HEK293 (cell line): Measurements from ENCODE around the gene SYPL2.

ENCODE experiments used
- CTCF ChIA-PET: fragments of 350-600 bp; formaldehyde crosslinking; extraction: SDS; loops from one replicate; lab custom pipeline; 2021; ENCODE audit warnings: antibody characterized with exemption; lab: Yijun Ruan, JAX
- POLR2A ChIA-PET: fragments of 300-600 bp; formaldehyde crosslinking; extraction: SDS; loops from one replicate; lab custom pipeline; 2020; ENCODE audit warnings: antibody characterized with exemption, inconsistent platforms; lab: Yijun Ruan, JAX
- H3K27ac ChIP-seq: fragments of 200-500 bp; sonication (Bioruptor generic); 2 replicates; pipeline ENCODE4 v1.5.1; 2014; ENCODE audit warnings: low read depth, low read length, control low read depth, inconsistent platforms; ENCODE audit errors: extremely low read depth
- H3K36me3 ChIP-seq, 2 experiments: fragments of 200-500 bp in 1 of 2; sonication (Bioruptor generic) in 1 of 2; 1 replicate in 1 of 2; 2 replicates in 1 of 2; pipeline ENCODE4 v1.5.1; 2014 to 2017; ENCODE audit warnings: inconsistent platforms in 2 of 2, low read length in 2 of 2; ENCODE audit not compliant: control insufficient read depth in 2 of 2, insufficient read depth in 1 of 2
- H3K4me1 ChIP-seq: fragments of 200-500 bp; sonication (Bioruptor generic); 2 replicates; pipeline ENCODE4 v1.5.1; 2014; ENCODE audit warnings: mild to moderate bottlenecking, low read length, inconsistent platforms; ENCODE audit not compliant: control insufficient read depth, insufficient read depth
- H3K4me3 ChIP-seq: 2 replicates; pipeline ENCODE4 v1.5.1; 2011; ENCODE audit warnings: low read depth, mild to moderate bottlenecking, control low read depth, low read length, moderate library complexity
- H3K9me3 ChIP-seq: fragments of 200-500 bp; sonication (Bioruptor generic); 2 replicates; pipeline ENCODE4 v1.5.1; 2014; ENCODE audit warnings: low read depth, low read length, inconsistent platforms; ENCODE audit not compliant: control insufficient read depth, insufficient read depth
- GLIS2 ChIP-seq: fragments of 450-650 bp; formaldehyde crosslinking; IDR thresholded peaks from 2 replicates; pipeline ENCODE4 v1.5.1; 2016; ENCODE audit warnings: missing biosample characterization, missing genetic modification characterization
- ZFHX2 ChIP-seq: fragments of 450-650 bp; formaldehyde crosslinking; conservative IDR thresholded peaks from 2 replicates; pipeline ENCODE4 v1.5.1; 2016; ENCODE audit warnings: missing biosample characterization, missing genetic modification characterization
- ZNF157 ChIP-seq: fragments of 450-650 bp; formaldehyde crosslinking; IDR thresholded peaks from 2 replicates; pipeline ENCODE4 v1.5.1; 2016; ENCODE audit warnings: missing biosample characterization, missing genetic modification characterization
- ZNF23 ChIP-seq: fragments of 450-650 bp; formaldehyde crosslinking; IDR thresholded peaks from 2 replicates; pipeline ENCODE4 v1.5.1; 2016; ENCODE audit warnings: missing biosample characterization, missing genetic modification characterization, borderline replicate concordance
- ZNF266 ChIP-seq: fragments of 450-650 bp; formaldehyde crosslinking; IDR thresholded peaks from 2 replicates; pipeline ENCODE4 v1.5.1; 2016; ENCODE audit warnings: missing biosample characterization, missing genetic modification characterization, low read depth
- ZNF274 ChIP-seq, 2 experiments: fragments of 200-500 bp in 1 of 2; fragments of 450-650 bp in 1 of 2; sonication (Bioruptor generic) in 1 of 2; formaldehyde crosslinking in 1 of 2; IDR thresholded peaks; 2 replicates each; pipeline versions ENCODE4 v1.5.1 to v1.6.1; 2014 to 2016; ENCODE audit warnings: borderline replicate concordance in 1 of 2, inconsistent platforms in 1 of 2, low read length in 1 of 2, missing biosample characterization in 1 of 2, missing genetic modification characterization in 1 of 2
- ZNF366 ChIP-seq: fragments of 450-650 bp; formaldehyde crosslinking; conservative IDR thresholded peaks from 2 replicates; pipeline ENCODE4 v1.5.1; 2016; ENCODE audit warnings: missing biosample characterization, missing genetic modification characterization
- ZNF501 ChIP-seq: fragments of 450-650 bp; formaldehyde crosslinking; IDR thresholded peaks from 2 replicates; pipeline ENCODE4 v1.5.1; 2016; ENCODE audit warnings: missing biosample characterization, missing genetic modification characterization
- ZNF596 ChIP-seq: fragments of 450-650 bp; IDR thresholded peaks from 2 replicates; pipeline ENCODE4 v1.5.0; 2018; ENCODE audit warnings: missing biosample characterization, mild to moderate bottlenecking, missing genetic modification characterization, moderate library complexity
- ZNF654 ChIP-seq: fragments of 450-650 bp; formaldehyde crosslinking; IDR thresholded peaks from 2 replicates; pipeline ENCODE4 v1.5.1; 2016; ENCODE audit warnings: low read depth, missing biosample characterization, missing genetic modification characterization
- ZNF660 ChIP-seq: fragments of 450-650 bp; IDR thresholded peaks from 2 replicates; pipeline ENCODE4 v1.5.1; 2018; ENCODE audit warnings: missing biosample characterization, mild to moderate bottlenecking, missing genetic modification characterization
- TF ChIP-seq, protein P1 (sequence below): fragments of 450-650 bp; formaldehyde crosslinking; IDR thresholded peaks from 2 replicates; pipeline ENCODE4 v1.5.1; 2016; ENCODE audit warnings: missing biosample characterization, missing genetic modification characterization
- TF ChIP-seq, protein P2 (sequence below): fragments of 450-650 bp; formaldehyde crosslinking; IDR thresholded peaks from 2 replicates; pipeline ENCODE4 v1.5.1; 2016; ENCODE audit warnings: missing biosample characterization, missing genetic modification characterization
- TF ChIP-seq, protein P3 (sequence below): fragments of 450-650 bp; formaldehyde crosslinking; IDR thresholded peaks from 2 replicates; pipeline ENCODE4 v1.5.1; 2017; ENCODE audit warnings: missing biosample characterization, missing genetic modification characterization
- TF ChIP-seq, protein P4 (sequence below): fragments of 450-650 bp; formaldehyde crosslinking; IDR thresholded peaks from 2 replicates; pipeline ENCODE4 v1.5.1; 2016; ENCODE audit warnings: missing biosample characterization, missing genetic modification characterization

The SYPL2 gene

DNA sequence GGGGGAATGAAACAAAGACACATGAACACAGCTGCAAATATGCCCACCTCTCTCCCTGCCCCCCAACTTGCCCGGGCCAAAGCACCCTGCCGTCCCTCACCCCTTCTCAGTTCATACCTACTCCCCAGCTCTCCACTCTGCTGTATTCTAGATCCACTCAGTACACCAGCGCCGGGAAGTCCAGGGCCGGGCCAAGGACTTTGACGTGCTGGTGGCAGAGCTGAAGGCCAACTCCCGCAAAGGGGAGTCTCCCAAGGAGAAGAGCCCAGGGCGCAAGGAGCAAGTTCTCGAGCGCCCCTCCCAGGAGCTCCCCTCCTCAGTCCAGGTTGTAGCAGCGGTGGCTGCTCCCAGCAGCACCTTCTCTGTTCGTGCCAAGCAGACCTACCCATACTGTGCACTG lies 22.4 kb downstream of the SYPL2 start (continued):
- TF ChIP-seq, protein P1, sequence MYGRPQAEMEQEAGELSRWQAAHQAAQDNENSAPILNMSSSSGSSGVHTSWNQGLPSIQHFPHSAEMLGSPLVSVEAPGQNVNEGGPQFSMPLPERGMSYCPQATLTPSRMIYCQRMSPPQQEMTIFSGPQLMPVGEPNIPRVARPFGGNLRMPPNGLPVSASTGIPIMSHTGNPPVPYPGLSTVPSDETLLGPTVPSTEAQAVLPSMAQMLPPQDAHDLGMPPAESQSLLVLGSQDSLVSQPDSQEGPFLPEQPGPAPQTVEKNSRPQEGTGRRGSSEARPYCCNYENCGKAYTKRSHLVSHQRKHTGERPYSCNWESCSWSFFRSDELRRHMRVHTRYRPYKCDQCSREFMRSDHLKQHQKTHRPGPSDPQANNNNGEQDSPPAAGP (tag by site-specific recombination) = no peak

DNA sequence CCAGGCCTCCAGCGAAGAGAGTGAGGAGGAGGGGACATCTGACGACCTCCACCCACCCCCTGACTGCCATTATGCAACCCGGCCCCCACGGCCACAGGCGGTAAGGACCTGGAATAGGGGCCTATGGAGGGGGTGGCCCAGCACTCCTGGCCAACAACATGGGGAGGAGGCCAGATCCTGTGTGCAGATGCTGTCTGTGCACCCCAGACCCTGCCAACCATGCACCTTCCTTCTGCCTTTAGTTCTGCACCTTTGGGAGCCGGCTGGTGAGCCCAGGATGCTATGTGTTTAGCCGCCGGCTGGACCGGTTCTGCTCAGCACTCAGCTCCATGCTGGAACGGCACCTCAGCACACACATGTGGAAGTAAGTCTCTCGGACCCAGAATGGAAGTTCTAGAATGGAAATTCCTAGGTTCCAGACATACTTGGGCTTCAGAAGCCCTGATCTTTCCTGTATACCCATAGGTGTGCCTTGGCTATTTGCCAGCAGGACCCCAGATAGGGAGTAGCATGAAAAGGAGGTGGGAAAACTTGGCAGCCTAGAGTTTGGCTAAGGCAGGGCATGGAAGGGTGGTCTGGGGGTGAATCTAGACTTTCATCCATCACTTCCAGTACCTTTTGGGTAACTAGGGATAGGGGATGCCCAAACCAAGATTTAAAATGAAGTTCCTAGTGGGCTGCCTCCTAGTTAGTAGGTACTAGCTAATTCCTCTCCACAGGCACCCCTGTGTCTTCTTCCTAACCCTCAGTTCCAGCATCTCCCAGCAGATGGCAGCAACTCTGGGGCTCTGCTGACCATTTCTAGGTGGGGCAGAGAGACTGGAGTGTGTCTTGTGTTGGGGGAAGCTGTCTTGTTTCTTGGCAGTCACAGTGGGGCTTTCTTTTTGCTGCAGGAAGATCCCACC lies 23.9 kb downstream of the SYPL2 start:
- Histone ChIP-seq H3K4me1 (no peaks in the 10 kb centered on the region), H3K36me3 (peaks cover 0 to 61% of the 10 kb centered on the region in 2 experiments; a peak in 1 of 3 replicates), H3K27ac (no peak overlapping the region), H3K9me3 (no peaks in the 10 kb centered on the region), H3K4me3 (no peak overlapping the region)
- TF ChIP-seq ZNF274 (IDR thresholded peaks at IDR 0.05; ENCODE audit: low read length) = no peak
- TF ChIP-seq ZNF274 (tag by site-specific recombination; IDR thresholded peaks at IDR 0.05; ENCODE audit: borderline replicate concordance) = no peak
- no peak for TF ChIP-seq ZNF596 (tag by site-specific recombination)
- TF ChIP-seq ZFHX2 = no peak
- TF ChIP-seq, protein P2, sequence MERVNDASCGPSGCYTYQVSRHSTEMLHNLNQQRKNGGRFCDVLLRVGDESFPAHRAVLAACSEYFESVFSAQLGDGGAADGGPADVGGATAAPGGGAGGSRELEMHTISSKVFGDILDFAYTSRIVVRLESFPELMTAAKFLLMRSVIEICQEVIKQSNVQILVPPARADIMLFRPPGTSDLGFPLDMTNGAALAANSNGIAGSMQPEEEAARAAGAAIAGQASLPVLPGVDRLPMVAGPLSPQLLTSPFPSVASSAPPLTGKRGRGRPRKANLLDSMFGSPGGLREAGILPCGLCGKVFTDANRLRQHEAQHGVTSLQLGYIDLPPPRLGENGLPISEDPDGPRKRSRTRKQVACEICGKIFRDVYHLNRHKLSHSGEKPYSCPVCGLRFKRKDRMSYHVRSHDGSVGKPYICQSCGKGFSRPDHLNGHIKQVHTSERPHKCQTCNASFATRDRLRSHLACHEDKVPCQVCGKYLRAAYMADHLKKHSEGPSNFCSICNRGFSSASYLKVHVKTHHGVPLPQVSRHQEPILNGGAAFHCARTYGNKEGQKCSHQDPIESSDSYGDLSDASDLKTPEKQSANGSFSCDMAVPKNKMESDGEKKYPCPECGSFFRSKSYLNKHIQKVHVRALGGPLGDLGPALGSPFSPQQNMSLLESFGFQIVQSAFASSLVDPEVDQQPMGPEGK (tag by site-specific recombination) = peak; percentile 44; the same call in 1 of the 2 replicates
- TF ChIP-seq ZNF366 = no peak
- TF ChIP-seq, protein P3, sequence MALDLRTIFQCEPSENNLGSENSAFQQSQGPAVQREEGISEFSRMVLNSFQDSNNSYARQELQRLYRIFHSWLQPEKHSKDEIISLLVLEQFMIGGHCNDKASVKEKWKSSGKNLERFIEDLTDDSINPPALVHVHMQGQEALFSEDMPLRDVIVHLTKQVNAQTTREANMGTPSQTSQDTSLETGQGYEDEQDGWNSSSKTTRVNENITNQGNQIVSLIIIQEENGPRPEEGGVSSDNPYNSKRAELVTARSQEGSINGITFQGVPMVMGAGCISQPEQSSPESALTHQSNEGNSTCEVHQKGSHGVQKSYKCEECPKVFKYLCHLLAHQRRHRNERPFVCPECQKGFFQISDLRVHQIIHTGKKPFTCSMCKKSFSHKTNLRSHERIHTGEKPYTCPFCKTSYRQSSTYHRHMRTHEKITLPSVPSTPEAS (tag by site-specific recombination) = no peak
- TF ChIP-seq GLIS2 (tag by site-specific recombination) = peak; percentile 55; the same call in 1 of the 2 replicates
- TF ChIP-seq ZNF266 (tag by site-specific recombination) = no peak
- 0 out of 2 replicates have a peak, but pooled peaks have one; percentile 39 for TF ChIP-seq ZNF660 (tag by site-specific recombination)
- no peak for TF ChIP-seq ZNF23 (tag by site-specific recombination)
- no peak for TF ChIP-seq ZNF501 (tag by site-specific recombination)
- TF ChIP-seq ZNF654 (tag by site-specific recombination) = peak; percentile 29
- no peak for TF ChIP-seq ZNF157 (tag by site-specific recombination)
- TF ChIP-seq, protein P4, sequence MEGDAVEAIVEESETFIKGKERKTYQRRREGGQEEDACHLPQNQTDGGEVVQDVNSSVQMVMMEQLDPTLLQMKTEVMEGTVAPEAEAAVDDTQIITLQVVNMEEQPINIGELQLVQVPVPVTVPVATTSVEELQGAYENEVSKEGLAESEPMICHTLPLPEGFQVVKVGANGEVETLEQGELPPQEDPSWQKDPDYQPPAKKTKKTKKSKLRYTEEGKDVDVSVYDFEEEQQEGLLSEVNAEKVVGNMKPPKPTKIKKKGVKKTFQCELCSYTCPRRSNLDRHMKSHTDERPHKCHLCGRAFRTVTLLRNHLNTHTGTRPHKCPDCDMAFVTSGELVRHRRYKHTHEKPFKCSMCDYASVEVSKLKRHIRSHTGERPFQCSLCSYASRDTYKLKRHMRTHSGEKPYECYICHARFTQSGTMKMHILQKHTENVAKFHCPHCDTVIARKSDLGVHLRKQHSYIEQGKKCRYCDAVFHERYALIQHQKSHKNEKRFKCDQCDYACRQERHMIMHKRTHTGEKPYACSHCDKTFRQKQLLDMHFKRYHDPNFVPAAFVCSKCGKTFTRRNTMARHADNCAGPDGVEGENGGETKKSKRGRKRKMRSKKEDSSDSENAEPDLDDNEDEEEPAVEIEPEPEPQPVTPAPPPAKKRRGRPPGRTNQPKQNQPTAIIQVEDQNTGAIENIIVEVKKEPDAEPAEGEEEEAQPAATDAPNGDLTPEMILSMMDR (tag by site-specific recombination) = peak; percentile 78
- ChIA-PET POLR2A (interaction anchor here (1.5 kb wide), 1 partner anchor 42 kb away, joined by 7 read pairs; no protein-coding TSS in a partner anchor), CTCF (interaction anchor here (0.5 to 36.3 kb wide), 25 partner anchors 7 to 407 kb away, joined by 3 to 1152 read pairs (median 3); partner anchors contain the start of genes AMIGO1, ATXN7L2, GNAI3 and GPR61)
